ENCODE measurements around the gene SLC6A3. TPM values are rescaled to one million over a fixed set of nuclear protein-coding genes. Genes with fewer than 3 reads are reported as not detected.

Gene SLC6A3
- total and polyA plus RNA-seq, 2 of the 13 experiments (the other 11 are each of a cell fraction or from before 2014, with no cell fraction given) = 0.01 TPM; not detected in 1

DNA sequence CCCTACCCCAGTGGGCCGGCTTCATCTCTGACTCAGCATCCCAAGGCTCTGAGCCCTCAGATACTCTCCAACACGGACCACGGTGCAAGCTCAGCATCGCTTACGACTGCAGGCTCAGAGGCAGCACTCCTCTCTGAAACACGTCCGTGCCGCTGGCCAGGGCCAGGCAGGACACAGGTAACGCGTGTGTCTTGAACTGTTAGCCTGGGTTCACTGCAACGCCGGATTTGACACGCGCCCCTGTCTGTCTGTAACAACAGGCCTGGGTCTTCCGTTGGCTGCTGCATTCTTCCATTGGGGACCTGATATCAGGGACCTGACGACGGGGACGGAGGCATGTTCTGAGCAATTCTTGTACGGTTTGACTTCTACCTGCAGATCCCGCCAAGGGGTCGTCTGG, 6.4 kb downstream of the SLC6A3 start:
- CTCF ChIA-PET (ENCODE audit: low intra/inter-chr PET ratio, low total read pairs) = no interaction called here

GRCh38 chr5:1437876-1438559, 7.2 kb downstream of the SLC6A3 start:
- in situ Hi-C loops (cut with HindIII; ENCODE audit: extremely low pct_ligation_motif_present, low pct_unique_long_range_greater_than_20kb) = no loop called here
- ChIA-PET POLR2A (no interaction called here), CTCF (ENCODE audit: low intra/inter-chr PET ratio, low total read pairs) (no interaction called here)
- H3K27ac ChIP-seq (ENCODE audit: extremely low read length, insufficient read depth, low read length) = no peak overlapping the region
- no peak overlapping the region for H3K9ac ChIP-seq (ENCODE audit: insufficient read depth, low read depth, low read length)
- WGBS (ENCODE audit: low lambda C conversion rate) = 61% methylated on average over 25 of the region's 25 CpGs
- H3K4me2 ChIP-seq (ENCODE audit: low read depth, low read length) = no peak overlapping the region; the same call in 1 of the 2 replicates
- H3K4me3 ChIP-seq (replicated peaks in 1 of 3; ENCODE audit: insufficient read depth in 1 of 3, low read depth in 2 of 3, low read length in 3 of 3) = no peak overlapping the region
- no peak overlapping the region for H2AFZ ChIP-seq (ENCODE audit: low read length)
- ATAC-seq (no peak), DNase-seq (ENCODE audit: low spot score) (no peak), FAIRE-seq (no peak)
- no peaks in the 10 kb centered on the region for H3K36me3 ChIP-seq (replicated peaks in 1 of 2; ENCODE audit: control insufficient read depth in 1 of 2, insufficient read depth in 2 of 2, low read length in 2 of 2)
- BruUV-seq (replicated peaks) = no TSS peak
- no peaks in the 10 kb centered on the region for H4K20me1 ChIP-seq (ENCODE audit: insufficient read depth, low read length)
- intact Hi-C loops (cut with micrococcal nuclease; ENCODE audit: unreplicated experiment) = no loop called here
- peaks cover 5 to 45% of the 10 kb centered on the region in 2 experiments; a peak in 4 of 5 replicates for H3K27me3 ChIP-seq (ENCODE audit: control insufficient read depth in 1 of 2, insufficient read depth in 2 of 2, low read length in 2 of 2)
- no peaks in the 10 kb centered on the region for H3K79me2 ChIP-seq (ENCODE audit: insufficient read depth, low read length)
- H3K9me3 ChIP-seq (ENCODE audit: low read length) = no peaks in the 10 kb centered on the region
- peaks cover 9% of the 10 kb centered on the region for H3K4me1 ChIP-seq (ENCODE audit: insufficient read depth, low read length)
- TF ChIP-seq MLXIP (CRISPR knock-in tag; IDR thresholded peaks at IDR 0.05; ENCODE audit: borderline replicate concordance) = no peak
- no peak for TF ChIP-seq HOXA3 (CRISPR knock-in tag; IDR thresholded peaks at IDR 0.05)
- TF ChIP-seq CENPT (CRISPR knock-in tag; IDR thresholded peaks at IDR 0.05; ENCODE audit: low read depth) = no peak
- TF ChIP-seq ZZZ3 (CRISPR knock-in tag; IDR thresholded peaks at IDR 0.05; ENCODE audit: borderline replicate concordance) = no peak
- no peak for TF ChIP-seq ZNF383 (CRISPR knock-in tag; IDR thresholded peaks at IDR 0.05; ENCODE audit: borderline replicate concordance)
- TF ChIP-seq, protein P1, sequence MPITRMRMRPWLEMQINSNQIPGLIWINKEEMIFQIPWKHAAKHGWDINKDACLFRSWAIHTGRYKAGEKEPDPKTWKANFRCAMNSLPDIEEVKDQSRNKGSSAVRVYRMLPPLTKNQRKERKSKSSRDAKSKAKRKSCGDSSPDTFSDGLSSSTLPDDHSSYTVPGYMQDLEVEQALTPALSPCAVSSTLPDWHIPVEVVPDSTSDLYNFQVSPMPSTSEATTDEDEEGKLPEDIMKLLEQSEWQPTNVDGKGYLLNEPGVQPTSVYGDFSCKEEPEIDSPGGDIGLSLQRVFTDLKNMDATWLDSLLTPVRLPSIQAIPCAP (CRISPR knock-in tag; IDR thresholded peaks at IDR 0.05; ENCODE audit: low read depth) = no peak
- no peak for TF ChIP-seq MTF2 (CRISPR knock-in tag; IDR thresholded peaks at IDR 0.05; ENCODE audit: borderline replicate concordance)
- no peak for TF ChIP-seq ZSCAN9 (CRISPR knock-in tag; IDR thresholded peaks at IDR 0.05; ENCODE audit: borderline replicate concordance)

More for the DNA sequence above, 6.4 kb downstream of the SLC6A3 start:
- Histone ChIP-seq H3K4me1 (ENCODE audit: insufficient read depth, low read length) (peaks cover 9% of the 10 kb centered on the region), H3K9ac (ENCODE audit: insufficient read depth, low read depth, low read length) (no peak overlapping the region), H4K20me1 (ENCODE audit: insufficient read depth, low read length) (no peaks in the 10 kb centered on the region), H3K36me3 (replicated peaks in 1 of 2; ENCODE audit: control insufficient read depth in 1 of 2, insufficient read depth in 2 of 2, low read length in 2 of 2) (no peaks in the 10 kb centered on the region), H3K27ac (ENCODE audit: extremely low read length, insufficient read depth, low read length) (no peak overlapping the region), H3K4me3 (replicated peaks in 1 of 3; ENCODE audit: insufficient read depth in 1 of 3, low read depth in 2 of 3, low read length in 3 of 3) (no peak overlapping the region), H3K9me3 (ENCODE audit: low read length) (no peaks in the 10 kb centered on the region), H3K27me3 (ENCODE audit: control insufficient read depth in 1 of 2, insufficient read depth in 2 of 2, low read length in 2 of 2) (peaks cover 5 to 53% of the 10 kb centered on the region in 2 experiments), H3K79me2 (ENCODE audit: insufficient read depth, low read length) (no peaks in the 10 kb centered on the region), H2AFZ (ENCODE audit: low read length) (no peak overlapping the region), H3K4me2 (ENCODE audit: low read depth, low read length) (no peak overlapping the region)
- WGBS (ENCODE audit: low lambda C conversion rate) = 68% methylated on average over 6 of the region's 21 CpGs
- FAIRE-seq (no peak), ATAC-seq (no peak), DNase-seq (ENCODE audit: low spot score) (no peak)
- TF ChIP-seq, protein P2, sequence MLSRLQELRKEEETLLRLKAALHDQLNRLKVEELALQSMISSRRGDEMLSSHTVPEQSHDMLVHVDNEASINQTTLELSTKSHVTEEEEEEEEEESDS (CRISPR knock-in tag; IDR thresholded peaks at IDR 0.05; ENCODE audit: borderline replicate concordance) = no peak
- TF ChIP-seq GMEB2 (CRISPR knock-in tag; IDR thresholded peaks at IDR 0.05; ENCODE audit: low read depth) = no peak
- TF ChIP-seq ZFAT (CRISPR knock-in tag; conservative IDR thresholded peaks at IDR 0.05) = no peak
- TF ChIP-seq ZNF788 (CRISPR knock-in tag; IDR thresholded peaks at IDR 0.05; ENCODE audit: borderline replicate concordance) = no peak
- in situ Hi-C loops (cut with HindIII; ENCODE audit: extremely low pct_ligation_motif_present, low pct_unique_long_range_greater_than_20kb) = no loop called here
- POLR2A ChIA-PET = no interaction called here
- intact Hi-C loops (cut with micrococcal nuclease; ENCODE audit: unreplicated experiment) = no loop called here
- BruUV-seq (replicated peaks) = no TSS peak
